NCI-H748 (cell line): ENCODE measurements around the gene ADGRF3.
"Not testable (repeated sequence)": the region's sequence is repeated elsewhere in the genome, so short reads cannot be mapped to it uniquely, and the experiment has no call there.

Source experiments
- DNase-seq: peaks from one replicate; lab custom pipeline; 2025; ENCODE audit not compliant: unreplicated experiment; lab: John Stamatoyannopoulos, UW

ADGRF3 gene, protein sequence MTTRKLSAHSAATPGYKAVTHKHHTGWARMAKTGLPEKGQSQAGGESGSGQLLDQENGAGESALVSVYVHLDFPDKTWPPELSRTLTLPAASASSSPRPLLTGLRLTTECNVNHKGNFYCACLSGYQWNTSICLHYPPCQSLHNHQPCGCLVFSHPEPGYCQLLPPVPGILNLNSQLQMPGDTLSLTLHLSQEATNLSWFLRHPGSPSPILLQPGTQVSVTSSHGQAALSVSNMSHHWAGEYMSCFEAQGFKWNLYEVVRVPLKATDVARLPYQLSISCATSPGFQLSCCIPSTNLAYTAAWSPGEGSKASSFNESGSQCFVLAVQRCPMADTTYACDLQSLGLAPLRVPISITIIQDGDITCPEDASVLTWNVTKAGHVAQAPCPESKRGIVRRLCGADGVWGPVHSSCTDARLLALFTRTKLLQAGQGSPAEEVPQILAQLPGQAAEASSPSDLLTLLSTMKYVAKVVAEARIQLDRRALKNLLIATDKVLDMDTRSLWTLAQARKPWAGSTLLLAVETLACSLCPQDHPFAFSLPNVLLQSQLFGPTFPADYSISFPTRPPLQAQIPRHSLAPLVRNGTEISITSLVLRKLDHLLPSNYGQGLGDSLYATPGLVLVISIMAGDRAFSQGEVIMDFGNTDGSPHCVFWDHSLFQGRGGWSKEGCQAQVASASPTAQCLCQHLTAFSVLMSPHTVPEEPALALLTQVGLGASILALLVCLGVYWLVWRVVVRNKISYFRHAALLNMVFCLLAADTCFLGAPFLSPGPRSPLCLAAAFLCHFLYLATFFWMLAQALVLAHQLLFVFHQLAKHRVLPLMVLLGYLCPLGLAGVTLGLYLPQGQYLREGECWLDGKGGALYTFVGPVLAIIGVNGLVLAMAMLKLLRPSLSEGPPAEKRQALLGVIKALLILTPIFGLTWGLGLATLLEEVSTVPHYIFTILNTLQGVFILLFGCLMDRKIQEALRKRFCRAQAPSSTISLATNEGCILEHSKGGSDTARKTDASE

DNA sequence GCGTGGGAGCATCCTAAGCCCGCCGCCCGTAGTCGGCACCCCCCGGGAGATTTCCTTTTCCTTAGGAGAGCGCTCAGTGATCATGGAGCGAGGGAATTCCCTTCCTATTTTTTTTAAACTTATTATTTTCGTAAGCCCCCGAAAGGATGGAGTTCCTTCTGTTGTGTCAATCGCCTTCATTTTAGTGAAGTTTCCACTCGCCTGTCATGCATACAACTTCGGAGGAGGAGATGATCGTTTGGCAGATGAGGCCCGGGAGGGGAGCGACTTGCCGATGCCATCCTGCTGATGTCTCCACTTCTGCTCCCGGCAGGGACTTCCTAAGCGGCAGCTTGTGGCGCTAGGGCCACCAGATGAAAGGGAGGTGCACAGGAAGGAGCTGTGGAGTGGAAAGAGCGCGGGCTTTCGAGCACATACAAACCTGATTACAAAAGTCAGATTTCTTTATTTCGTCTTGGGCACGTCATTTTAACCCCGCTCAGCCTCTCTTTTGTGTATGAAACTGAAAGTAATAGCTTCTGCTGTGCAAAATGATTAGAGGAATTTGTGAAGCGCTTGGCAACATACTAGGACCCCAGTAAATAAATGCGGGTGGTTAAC, at the start of gene ADGRF3:
Gene ADGRF3 (minus strand): TSS at position 336 of the 600 bp plus-strand sequence. CDS start 555 bp downstream, outside the sequence.
- peak; percentile 84 for DNase-seq

DNA sequence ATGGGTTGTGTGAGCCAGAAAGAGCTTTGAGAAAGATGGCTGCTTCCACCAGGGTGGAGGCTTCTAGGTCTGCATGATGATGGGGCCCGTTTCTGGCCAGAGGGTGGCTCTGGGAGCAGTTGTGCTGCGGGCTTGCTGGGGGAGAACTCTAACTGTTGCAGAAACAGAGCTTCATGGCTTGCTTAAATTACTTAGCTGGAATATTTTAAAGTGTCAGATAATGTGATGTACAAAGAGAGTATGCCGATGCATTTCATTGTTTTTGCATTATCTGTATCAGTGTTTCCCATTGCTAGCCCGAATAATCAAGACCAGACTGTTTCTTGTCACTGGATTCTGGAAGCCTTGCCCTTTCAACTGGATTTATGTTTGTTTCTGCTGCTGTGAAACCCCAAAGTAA, 48.8 kb upstream of the ADGRF3 start:
- no peak for DNase-seq

DNA sequence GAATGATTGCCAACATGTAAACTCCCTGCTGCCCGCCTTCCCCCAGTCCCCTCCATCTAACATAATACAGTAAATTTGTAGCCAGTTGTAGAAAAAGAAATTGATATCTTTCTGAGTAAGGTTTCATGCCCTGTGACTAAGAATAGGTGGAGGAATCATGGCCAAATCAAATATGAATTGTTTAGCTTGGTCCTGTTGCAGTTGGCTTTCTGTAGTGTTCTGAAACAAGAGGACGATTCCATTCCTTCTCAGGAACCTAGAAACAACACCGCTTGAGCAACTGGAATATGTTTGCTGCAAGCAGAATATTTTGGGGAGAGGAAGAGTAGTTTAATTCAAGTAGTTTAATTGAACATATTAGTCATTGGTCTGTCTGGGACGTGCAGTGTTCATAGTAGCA, 48.1 kb upstream of the ADGRF3 start:
- no peak for DNase-seq

- DNase-seq, result no peak
These were observed 40.6 kb upstream of the ADGRF3 start for GRCh38 chr2:26387189-26387588.

GRCh38 chr2:26384597-26384996, 38.0 kb upstream of the ADGRF3 start:
- no peak for DNase-seq

DNA sequence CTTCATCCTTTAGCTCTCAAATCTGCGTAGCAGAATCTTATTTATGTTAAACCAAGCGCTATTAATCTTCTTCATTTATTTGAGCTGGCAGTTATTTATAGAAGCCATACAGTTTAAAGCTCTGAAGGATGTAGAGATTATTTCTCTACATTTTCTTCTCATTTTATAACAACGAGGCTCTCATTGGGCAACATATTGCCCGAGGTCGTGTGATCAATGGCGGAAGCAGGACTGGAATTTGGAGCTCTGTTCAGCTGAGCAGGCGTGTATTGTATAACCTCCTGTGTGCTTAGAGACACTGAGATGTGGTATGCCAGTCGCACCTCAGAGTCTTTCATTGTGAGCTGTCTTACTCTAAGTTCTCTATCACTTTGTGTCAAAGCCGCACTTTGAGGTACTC, 37.6 kb upstream of the ADGRF3 start:
- DNase-seq, result no peak

- DNase-seq, result no peak
These were observed 36.0 kb upstream of the ADGRF3 start for GRCh38 chr2:26382564-26382963.

DNA sequence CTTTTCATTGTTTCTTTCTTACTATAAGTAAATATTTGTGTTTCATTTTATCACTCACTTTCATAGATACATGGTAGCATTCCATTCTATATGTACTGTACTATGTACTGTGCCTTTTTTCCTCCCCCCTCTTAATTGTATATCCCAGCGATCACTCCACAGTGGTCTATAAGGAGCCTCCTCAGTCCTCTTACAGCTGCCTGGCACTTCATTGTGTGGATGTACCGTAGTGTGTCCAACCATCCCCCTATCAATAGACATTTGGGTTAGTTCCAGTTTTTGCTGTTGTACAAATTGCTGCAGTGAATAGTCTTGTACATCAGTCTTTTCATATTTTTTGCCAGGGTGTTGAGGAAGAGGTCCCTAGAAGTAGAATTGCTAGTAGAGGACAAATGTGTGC, 33.7 kb upstream of the ADGRF3 start:
- no peak for DNase-seq

- DNase-seq, result no peak
These were observed 30.2 kb upstream of the ADGRF3 start for GRCh38 chr2:26376799-26377198.

DNA sequence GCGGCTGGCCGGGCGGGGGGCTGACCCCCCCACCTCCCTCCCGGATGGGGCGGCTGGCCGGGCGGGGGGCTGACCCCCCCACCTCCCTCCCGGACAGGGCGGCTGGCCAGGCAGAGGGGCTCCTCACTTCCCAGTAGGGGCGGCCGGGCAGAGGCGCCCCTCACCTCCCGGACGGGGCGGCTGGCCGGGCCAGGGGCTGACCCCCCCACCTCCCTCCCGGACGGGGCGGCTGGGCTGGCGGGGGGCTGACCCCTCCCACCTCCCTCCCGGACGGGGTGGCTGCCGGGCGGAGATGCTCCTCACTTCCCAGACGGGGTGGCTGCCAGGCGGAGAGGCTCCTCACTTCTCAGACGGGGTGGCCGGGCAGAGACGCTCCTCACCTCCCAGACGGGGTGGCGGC, 24.3 kb upstream of the ADGRF3 start:
- not testable (repeated sequence) for DNase-seq

GRCh38 chr2:26369664-26370063, 23.1 kb upstream of the ADGRF3 start:
- DNase-seq, result not testable (repeated sequence)

GRCh38 chr2:26366957-26367356, 20.4 kb upstream of the ADGRF3 start:
- DNase-seq, result no peak

GRCh38 chr2:26364669-26365068, 18.1 kb upstream of the ADGRF3 start:
- DNase-seq, result no peak

DNA sequence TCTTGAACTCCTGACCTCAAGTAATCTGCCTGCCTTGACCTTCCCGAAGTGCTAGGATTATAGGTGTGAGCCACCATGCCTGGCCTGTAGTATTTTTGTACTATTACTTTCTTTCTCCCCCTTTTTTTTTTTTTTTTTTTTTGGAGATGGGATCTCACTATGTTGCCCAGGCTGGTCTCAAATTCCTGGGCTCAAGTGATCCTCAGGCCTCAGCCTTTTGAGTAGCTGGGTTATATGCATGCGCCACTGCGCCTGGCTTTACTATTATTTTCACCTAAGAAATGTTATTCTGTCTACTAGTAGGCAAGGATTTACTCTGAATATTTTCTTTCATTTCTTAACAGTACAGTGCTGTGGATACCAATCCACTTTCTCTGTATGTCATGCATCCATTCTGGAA, 17.4 kb upstream of the ADGRF3 start:
- DNase-seq, result no peak

- no peak for DNase-seq
These were observed 16.7 kb upstream of the ADGRF3 start for GRCh38 chr2:26363323-26363722.

- DNase-seq, result no peak
These were observed 13.4 kb upstream of the ADGRF3 start for GRCh38 chr2:26359886-26360473.

- DNase-seq, result no peak
These were observed 10.2 kb upstream of the ADGRF3 start for GRCh38 chr2:26356771-26357170.

- no peak for DNase-seq
These were observed 9.5 kb upstream of the ADGRF3 start for GRCh38 chr2:26356111-26356510.

DNA sequence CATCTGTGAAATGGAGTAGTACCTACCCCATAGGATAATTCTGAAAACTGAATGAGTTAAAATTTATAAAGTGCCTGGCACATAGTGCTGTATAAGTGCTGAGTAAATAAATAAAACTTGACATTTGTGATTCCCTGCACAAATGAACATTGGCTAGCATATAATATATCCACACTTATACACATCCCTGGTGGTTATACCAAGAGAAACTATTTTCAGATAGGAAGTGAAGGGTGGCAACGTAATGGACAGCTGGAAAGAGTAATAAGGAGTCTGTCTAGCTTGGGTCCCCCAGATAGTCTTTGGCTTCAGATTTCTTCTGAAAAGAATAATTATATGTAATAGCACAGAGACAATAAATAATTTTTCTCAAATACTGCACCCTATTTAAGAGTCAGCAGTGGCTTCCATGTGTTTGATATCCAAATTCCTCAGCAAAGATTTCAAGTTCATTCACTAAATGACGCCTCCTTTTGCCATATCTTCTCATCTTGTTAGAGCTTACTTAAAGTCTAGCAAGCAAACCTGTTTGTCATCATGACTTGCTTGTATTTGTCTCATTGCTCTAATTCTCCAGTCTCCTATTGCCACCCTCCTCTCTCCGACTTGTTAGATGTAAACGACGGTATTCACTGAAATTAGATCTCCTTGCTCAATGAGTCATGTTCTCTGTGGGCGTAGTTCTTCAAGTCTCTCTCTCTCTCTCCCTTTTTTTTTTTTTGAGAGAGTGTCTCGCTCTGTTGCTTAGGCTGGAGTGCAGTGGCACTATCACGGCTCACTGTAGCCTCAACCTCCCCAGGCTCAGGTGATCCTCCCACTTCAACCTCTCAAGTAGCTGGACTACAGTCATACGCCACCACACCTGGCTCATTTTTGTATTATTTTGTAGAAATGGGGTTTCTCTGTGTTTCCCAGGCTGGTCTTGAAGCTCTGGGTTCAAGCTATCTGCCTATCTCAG, 8.7 kb upstream of the ADGRF3 start:
- DNase-seq, result no peak

DNA sequence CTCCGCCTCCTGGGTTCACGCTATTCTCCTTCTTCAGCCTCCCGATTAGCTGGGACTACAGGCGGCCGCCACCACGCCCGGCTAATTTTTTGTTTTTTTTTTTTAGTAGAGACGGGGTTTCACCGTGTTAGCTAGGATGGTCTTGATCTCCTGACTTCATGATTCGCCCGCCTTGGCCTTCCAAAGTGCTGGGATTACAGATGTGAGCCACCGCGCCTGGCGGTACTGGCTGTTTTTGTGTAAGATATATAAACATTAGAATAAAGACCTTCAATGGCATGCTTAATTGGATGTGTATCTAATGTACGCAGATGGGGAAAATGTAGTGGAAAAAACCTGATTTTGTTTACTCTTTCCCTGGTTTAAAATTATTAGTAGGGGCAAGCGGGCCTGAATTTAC, 7.9 kb upstream of the ADGRF3 start:
- not testable (repeated sequence) for DNase-seq
